ENCODE measurements around the gene CARD8. TPM values are rescaled to one million over a fixed set of nuclear protein-coding genes. Genes with fewer than 3 reads are reported as not detected.
"Not testable (repeated sequence)": the region's sequence is repeated elsewhere in the genome, so short reads cannot be mapped to it uniquely, and the experiment has no call there.

Gene CARD8
- polyA plus RNA-seq, 1 donor from 2014 or later = 23.0 TPM

- H3F3A ChIP-seq (ENCODE audit: insufficient read depth, low read length, poor library complexity, severe bottlenecking); H2AFZ ChIP-seq (ENCODE audit: low read depth, low read length); H3K27ac ChIP-seq (ENCODE audit: low read length); H3K9ac ChIP-seq (ENCODE audit: low read length); H3K9me2 ChIP-seq (ENCODE audit: insufficient read depth, low read length); H3K4me2 ChIP-seq (ENCODE audit: low read length); H3K36me3 ChIP-seq (ENCODE audit: insufficient read depth, low read length); H3K79me2 ChIP-seq (replicated peaks; ENCODE audit: insufficient read depth, low read length); H3K9me3 ChIP-seq (ENCODE audit: low read length); H3K27me3 ChIP-seq (ENCODE audit: insufficient read depth, low read depth, low read length); H3K4me3 ChIP-seq (ENCODE audit: low read length); H4K20me1 ChIP-seq (ENCODE audit: insufficient read depth): not testable (repeated sequence)
- peak; percentile 15 for TF ChIP-seq SMC3 (conservative IDR thresholded peaks at IDR 0.05; ENCODE audit: poor library complexity)
Measured at GRCh38 chr19:48265326-48265725, 9.6 kb upstream of the CARD8 start.

- not testable (repeated sequence) for H3K9ac ChIP-seq (ENCODE audit: low read length); H3K36me3 ChIP-seq (ENCODE audit: insufficient read depth, low read length); H3K9me3 ChIP-seq (ENCODE audit: low read length); H2AFZ ChIP-seq (ENCODE audit: low read depth, low read length); H3F3A ChIP-seq (ENCODE audit: insufficient read depth, low read length, poor library complexity, severe bottlenecking); H3K79me2 ChIP-seq (replicated peaks; ENCODE audit: insufficient read depth, low read length); H3K4me2 ChIP-seq (ENCODE audit: low read length); H3K27ac ChIP-seq (ENCODE audit: low read length); H3K27me3 ChIP-seq (ENCODE audit: insufficient read depth, low read depth, low read length); H4K20me1 ChIP-seq (ENCODE audit: insufficient read depth); H3K9me2 ChIP-seq (ENCODE audit: insufficient read depth, low read length)
- peak overlapping the region; percentile 51 for H3K4me3 ChIP-seq (ENCODE audit: low read length)
Measured at GRCh38 chr19:48260359-48260714, 4.6 kb upstream of the CARD8 start.

- not testable (repeated sequence) for H3K36me3 ChIP-seq (ENCODE audit: insufficient read depth, low read length); H3K9ac ChIP-seq (ENCODE audit: low read length); H3F3A ChIP-seq (ENCODE audit: insufficient read depth, low read length, poor library complexity, severe bottlenecking); H3K9me2 ChIP-seq (ENCODE audit: insufficient read depth, low read length); H3K9me3 ChIP-seq (ENCODE audit: low read length); H3K27me3 ChIP-seq (ENCODE audit: insufficient read depth, low read depth, low read length); H3K79me2 ChIP-seq (replicated peaks; ENCODE audit: insufficient read depth, low read length); H2AFZ ChIP-seq (ENCODE audit: low read depth, low read length); H4K20me1 ChIP-seq (ENCODE audit: insufficient read depth); H3K27ac ChIP-seq (ENCODE audit: low read length); H3K4me2 ChIP-seq (ENCODE audit: low read length); H3K4me3 ChIP-seq (ENCODE audit: low read length)
Measured at GRCh38 chr19:48258992-48259391, 3.3 kb upstream of the CARD8 start.

GRCh38 chr19:48258350-48258749, 2.6 kb upstream of the CARD8 start:
- Histone ChIP-seq H2AFZ (ENCODE audit: low read depth, low read length) (no peak overlapping the region), H3K79me2 (replicated peaks; ENCODE audit: insufficient read depth, low read length) (peaks cover 8% of the 10 kb centered on the region), H3K9me2 (ENCODE audit: insufficient read depth, low read length) (no peaks in the 10 kb centered on the region), H3K9me3 (ENCODE audit: low read length) (no peaks in the 10 kb centered on the region), H4K20me1 (ENCODE audit: insufficient read depth) (no peaks in the 10 kb centered on the region), H3K9ac (ENCODE audit: low read length) (no peak overlapping the region), H3K4me3 (ENCODE audit: low read length) (no peak overlapping the region), H3K27ac (ENCODE audit: low read length) (no peak overlapping the region), H3K36me3 (ENCODE audit: insufficient read depth, low read length) (no peaks in the 10 kb centered on the region), H3F3A (ENCODE audit: insufficient read depth, low read length, poor library complexity, severe bottlenecking) (no peaks in the 10 kb centered on the region), H3K4me2 (ENCODE audit: low read length) (no peak overlapping the region), H3K27me3 (ENCODE audit: insufficient read depth, low read depth, low read length) (no peaks in the 10 kb centered on the region)
- TF ChIP-seq RAD21 (conservative IDR thresholded peaks at IDR 0.05) (no peak), EP300 (conservative IDR thresholded peaks at IDR 0.05; ENCODE audit: poor library complexity, severe bottlenecking) (no peak)

- Histone ChIP-seq H3K9ac (ENCODE audit: low read length) (no peak overlapping the region), H3K79me2 (replicated peaks; ENCODE audit: insufficient read depth, low read length) (peaks cover 8% of the 10 kb centered on the region), H4K20me1 (ENCODE audit: insufficient read depth) (no peaks in the 10 kb centered on the region), H3K9me3 (ENCODE audit: low read length) (no peaks in the 10 kb centered on the region), H3K36me3 (ENCODE audit: insufficient read depth, low read length) (no peaks in the 10 kb centered on the region), H3K9me2 (ENCODE audit: insufficient read depth, low read length) (no peaks in the 10 kb centered on the region), H3K27ac (ENCODE audit: low read length) (no peak overlapping the region), H3F3A (ENCODE audit: insufficient read depth, low read length, poor library complexity, severe bottlenecking) (no peaks in the 10 kb centered on the region), H3K4me3 (ENCODE audit: low read length) (peak overlapping the region; percentile 70), H2AFZ (ENCODE audit: low read depth, low read length) (no peak overlapping the region), H3K27me3 (ENCODE audit: insufficient read depth, low read depth, low read length) (no peaks in the 10 kb centered on the region), H3K4me2 (ENCODE audit: low read length) (no peak overlapping the region)
- TF ChIP-seq RAD21 (conservative IDR thresholded peaks at IDR 0.05) (no peak), EP300 (conservative IDR thresholded peaks at IDR 0.05; ENCODE audit: poor library complexity, severe bottlenecking) (no peak), POLR2AphosphoS5 (IDR thresholded peaks at IDR 0.05) (no peak), EZH2 (IDR thresholded peaks at IDR 0.05; ENCODE audit: borderline replicate concordance, insufficient read depth, low read length, poor library complexity, severe bottlenecking) (no peak), MXI1 (conservative IDR thresholded peaks at IDR 0.05; ENCODE audit: poor library complexity, severe bottlenecking) (no peak), TAF1 (IDR thresholded peaks at IDR 0.05; ENCODE audit: low read depth) (no peak), SMC3 (conservative IDR thresholded peaks at IDR 0.05; ENCODE audit: poor library complexity) (no peak)
Measured at GRCh38 chr19:48254529-48254970, 1.2 kb downstream of the CARD8 start.
